Measurements from ENCODE around the gene KLK14. TPM values are rescaled to one million over a fixed set of nuclear protein-coding genes. Genes with fewer than 3 reads are reported as not detected.
A peak's percentile ranks its signal among the peaks of the same experiment; 100 is the strongest.

Gene KLK14
- total RNA-seq, 1 donor from 2014 or later = not detected

DNA sequence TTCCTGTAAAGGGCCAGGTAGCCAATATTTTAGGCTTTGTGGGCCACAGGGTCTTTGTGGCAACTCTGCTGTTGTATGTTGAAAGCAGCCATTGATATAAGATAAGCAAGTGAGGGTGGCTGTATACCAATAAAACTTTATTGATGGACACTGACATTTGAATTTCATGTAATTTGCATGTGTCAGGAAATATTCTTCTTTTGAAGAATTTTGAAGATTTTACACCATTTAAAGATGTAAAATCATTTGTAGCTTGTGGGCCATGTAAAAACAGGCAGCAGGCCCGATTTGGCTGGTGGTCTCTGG lies 27.9 kb upstream of the KLK14 start:
- no peaks in the 10 kb centered on the region for H3K27me3 ChIP-seq
- H3K9me3 ChIP-seq = no peaks in the 10 kb centered on the region
- H3K4me1 ChIP-seq = peaks cover 16% of the 10 kb centered on the region
- TF ChIP-seq POLR2A (IDR thresholded peaks at IDR 0.05) = no peak
- TF ChIP-seq, protein P1, sequence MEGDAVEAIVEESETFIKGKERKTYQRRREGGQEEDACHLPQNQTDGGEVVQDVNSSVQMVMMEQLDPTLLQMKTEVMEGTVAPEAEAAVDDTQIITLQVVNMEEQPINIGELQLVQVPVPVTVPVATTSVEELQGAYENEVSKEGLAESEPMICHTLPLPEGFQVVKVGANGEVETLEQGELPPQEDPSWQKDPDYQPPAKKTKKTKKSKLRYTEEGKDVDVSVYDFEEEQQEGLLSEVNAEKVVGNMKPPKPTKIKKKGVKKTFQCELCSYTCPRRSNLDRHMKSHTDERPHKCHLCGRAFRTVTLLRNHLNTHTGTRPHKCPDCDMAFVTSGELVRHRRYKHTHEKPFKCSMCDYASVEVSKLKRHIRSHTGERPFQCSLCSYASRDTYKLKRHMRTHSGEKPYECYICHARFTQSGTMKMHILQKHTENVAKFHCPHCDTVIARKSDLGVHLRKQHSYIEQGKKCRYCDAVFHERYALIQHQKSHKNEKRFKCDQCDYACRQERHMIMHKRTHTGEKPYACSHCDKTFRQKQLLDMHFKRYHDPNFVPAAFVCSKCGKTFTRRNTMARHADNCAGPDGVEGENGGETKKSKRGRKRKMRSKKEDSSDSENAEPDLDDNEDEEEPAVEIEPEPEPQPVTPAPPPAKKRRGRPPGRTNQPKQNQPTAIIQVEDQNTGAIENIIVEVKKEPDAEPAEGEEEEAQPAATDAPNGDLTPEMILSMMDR (IDR thresholded peaks at IDR 0.05) = no peak
- TF ChIP-seq POLR2AphosphoS5 (IDR thresholded peaks at IDR 0.05; ENCODE audit: insufficient read depth in 1 of 2, low read depth in 1 of 2) = no peak
- DNase-seq (ENCODE audit: extremely low spot score in 2 of 2) = no peak
- no peak overlapping the region for H3K27ac ChIP-seq
- no peak overlapping the region for H3K4me3 ChIP-seq
- H3K36me3 ChIP-seq = no peaks in the 10 kb centered on the region
- intact Hi-C loops (cut with DNase I) = no loop called here

DNA sequence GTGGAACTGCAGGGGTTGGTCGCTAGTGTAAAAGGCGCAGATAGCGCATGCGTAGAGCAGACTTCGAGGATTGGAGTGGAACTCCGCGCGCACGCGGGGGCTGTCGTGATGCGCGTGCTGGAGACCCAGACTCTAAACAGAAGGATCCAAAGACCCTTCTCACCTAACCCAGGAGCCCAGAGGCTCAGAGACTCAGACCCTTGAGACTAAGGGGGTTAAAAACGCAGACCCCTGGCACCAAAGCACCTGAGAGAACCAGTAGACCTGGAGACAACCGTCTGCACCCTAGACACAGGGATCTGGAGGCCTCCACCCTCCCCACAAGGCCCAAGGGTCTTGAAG lies 26.1 kb upstream of the KLK14 start:
- Histone ChIP-seq H3K27ac (peak overlapping the region; percentile 15), H3K9me3 (no peaks in the 10 kb centered on the region), H3K4me3 (peak overlapping the region; percentile 51 to 83), H3K36me3 (peaks cover 0 to 2% of the 10 kb centered on the region in 2 donors), H3K27me3 (no peaks in the 10 kb centered on the region), H3K4me1 (peaks cover 16% of the 10 kb centered on the region)
- TF ChIP-seq POLR2A (IDR thresholded peaks at IDR 0.05) (no peak), POLR2AphosphoS5 (IDR thresholded peaks at IDR 0.05; ENCODE audit: insufficient read depth in 1 of 2, low read depth in 1 of 2) (no peak)
- TF ChIP-seq, protein P1 (IDR thresholded peaks at IDR 0.05) = no peak
- intact Hi-C loops (cut with DNase I) = no loop called here
- no peak for DNase-seq (ENCODE audit: extremely low spot score in 2 of 2)

DNA sequence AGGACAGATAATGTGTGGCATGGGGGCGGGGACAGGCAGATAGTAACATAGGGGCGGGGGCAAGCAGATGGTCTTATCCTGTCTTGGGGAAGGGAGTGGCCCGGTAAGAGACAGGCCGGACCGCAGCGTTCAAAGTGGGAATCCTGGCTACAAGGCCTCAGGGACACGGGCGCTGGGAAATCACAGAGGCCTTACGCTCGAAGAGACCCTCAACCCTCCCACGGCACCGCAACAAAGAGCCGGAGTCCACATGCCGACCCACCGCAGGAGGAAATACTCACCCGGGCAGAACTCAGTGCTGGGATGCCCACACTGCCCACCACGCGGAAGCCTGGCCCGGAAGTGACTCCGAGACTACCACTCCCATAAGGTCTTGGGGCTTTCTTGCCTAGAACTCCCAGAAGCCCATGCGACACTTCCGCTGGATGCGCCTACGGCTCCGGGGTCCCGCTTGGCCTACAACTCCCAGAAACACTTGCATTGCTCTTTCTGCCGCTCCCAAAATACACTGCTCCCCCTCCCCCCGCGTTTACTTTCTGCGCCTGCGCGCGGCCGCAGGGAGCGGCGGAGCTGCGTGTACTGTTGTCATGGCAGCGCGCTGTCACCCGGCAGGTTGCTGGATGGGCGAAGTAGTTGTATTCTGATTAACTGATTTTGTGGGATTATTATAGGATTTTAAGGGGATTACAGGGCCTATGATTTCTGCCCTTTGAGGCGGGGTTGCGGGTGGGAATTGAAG lies 25.5 kb upstream of the KLK14 start, which contains the start of gene CTU1:
TSS of gene CTU1 (minus strand) at position 344 of the 739 bp plus-strand sequence. CDS start 3,840 bp downstream, outside the sequence.
- H3K27ac ChIP-seq = peak within 1 kb of the TSS; percentile 53
- TF ChIP-seq POLR2A (IDR thresholded peaks at IDR 0.05) (no peak), POLR2AphosphoS5 (IDR thresholded peaks at IDR 0.05; ENCODE audit: insufficient read depth in 1 of 2, low read depth in 1 of 2) (peak; percentile 89 to 100)
- TF ChIP-seq, protein P1 (IDR thresholded peaks at IDR 0.05) = peak in 1 of 3 experiments; percentile 20

DNA sequence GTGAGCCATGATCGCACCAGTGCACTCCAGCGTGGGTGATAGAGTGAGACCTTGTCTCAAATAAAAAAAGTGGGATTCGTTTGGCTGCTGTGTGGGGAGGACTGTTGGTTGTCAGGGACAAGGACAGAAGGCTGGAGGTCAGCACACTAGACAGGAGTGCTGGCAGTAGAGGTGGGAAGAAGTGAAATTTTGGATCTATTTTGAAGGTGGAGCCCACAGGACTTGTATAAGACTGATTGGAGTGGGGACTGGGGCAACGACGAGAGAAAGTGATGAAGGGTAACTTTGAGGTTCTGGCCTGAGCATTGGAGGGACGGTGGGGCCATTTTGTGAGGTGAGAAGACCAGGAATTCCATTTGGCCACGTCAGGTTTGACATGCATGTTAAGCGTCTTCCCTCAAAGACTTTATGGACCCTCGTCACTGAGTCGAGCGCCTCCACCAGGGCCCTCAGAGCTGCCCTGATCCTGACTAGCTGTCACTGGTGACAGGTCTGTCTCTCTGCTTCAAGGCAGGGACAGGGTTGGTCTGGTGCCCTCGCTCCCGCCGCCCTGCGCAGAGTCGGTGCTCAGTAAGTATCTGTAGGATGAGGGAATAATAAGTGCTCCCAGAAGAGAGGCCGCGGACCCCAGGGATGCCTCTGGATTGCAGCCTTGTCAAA lies 24.8 kb upstream of the KLK14 start:
- peaks cover 16% of the 10 kb centered on the region for H3K4me1 ChIP-seq

More for the DNA sequence above, 25.5 kb upstream of the KLK14 start, which contains the start of gene CTU1:
- peak in 1 of 2 donors; percentile 99 for DNase-seq (ENCODE audit: extremely low spot score in 2 of 2)
- Histone ChIP-seq H3K4me3 (peak within 1 kb of the TSS; percentile 51 to 83), H3K36me3 (peaks cover 0 to 5% of the 10 kb centered on the region in 2 donors), H3K27me3 (no peaks in the 10 kb centered on the region), H3K4me1 (peaks cover 16% of the 10 kb centered on the region), H3K9me3 (no peaks in the 10 kb centered on the region)
- intact Hi-C loops (cut with DNase I) = no loop called here

More for the DNA sequence above, 24.8 kb upstream of the KLK14 start:
- no peak for TF ChIP-seq POLR2AphosphoS5 (IDR thresholded peaks at IDR 0.05; ENCODE audit: insufficient read depth in 1 of 2, low read depth in 1 of 2)
- TF ChIP-seq, protein P1 (IDR thresholded peaks at IDR 0.05) = no peak
- no peak for TF ChIP-seq POLR2A (IDR thresholded peaks at IDR 0.05)
- Histone ChIP-seq H3K4me3 (peak overlapping the region; percentile 51 to 83), H3K27ac (peak overlapping the region; percentile 53), H3K27me3 (no peaks in the 10 kb centered on the region), H3K36me3 (peaks cover 0 to 7% of the 10 kb centered on the region in 2 donors), H3K9me3 (no peaks in the 10 kb centered on the region)
- DNase-seq (ENCODE audit: extremely low spot score in 2 of 2) = no peak
- intact Hi-C loops (cut with DNase I) = no loop called here
